PFSK-1 (cell line): ENCODE measurements around the gene JUND.

Experiments
- FOXP2 ChIP-seq: optimal IDR thresholded peaks from 2 replicates; pipeline ENCODE3; 2011; ENCODE audit warnings: borderline replicate concordance, control low read depth, inconsistent platforms; ENCODE audit not compliant: insufficient read depth; ENCODE audit errors: extremely low read length, extremely low read depth
- POLR2AphosphoS5 ChIP-seq: IDR thresholded peaks from 2 replicates; pipeline ENCODE4 v1.6.1; 2012; ENCODE audit warnings: low read depth, mild to moderate bottlenecking, control low read depth, low read length, moderate library complexity
- REST ChIP-seq, 2 experiments: IDR thresholded peaks; 2 replicates each; pipeline versions ENCODE4 v1.6.1 to v1.8.0; 2011 to 2012; ENCODE audit warnings: low read depth in 2 of 2, low read length in 2 of 2, control low read depth in 1 of 2, inconsistent platforms in 1 of 2, mild to moderate bottlenecking in 1 of 2, moderate library complexity in 1 of 2; ENCODE audit not compliant: insufficient read depth in 1 of 2
- SIN3A ChIP-seq: IDR thresholded peaks from 2 replicates; pipeline ENCODE4 v1.6.1; 2012; ENCODE audit warnings: mild to moderate bottlenecking, low read length, moderate library complexity, borderline replicate concordance; ENCODE audit not compliant: insufficient read depth
- TAF1 ChIP-seq: IDR thresholded peaks from 2 replicates; pipeline ENCODE4 v1.6.1; 2012; ENCODE audit warnings: low read length, control low read depth, borderline replicate concordance; ENCODE audit not compliant: insufficient read depth

DNA sequence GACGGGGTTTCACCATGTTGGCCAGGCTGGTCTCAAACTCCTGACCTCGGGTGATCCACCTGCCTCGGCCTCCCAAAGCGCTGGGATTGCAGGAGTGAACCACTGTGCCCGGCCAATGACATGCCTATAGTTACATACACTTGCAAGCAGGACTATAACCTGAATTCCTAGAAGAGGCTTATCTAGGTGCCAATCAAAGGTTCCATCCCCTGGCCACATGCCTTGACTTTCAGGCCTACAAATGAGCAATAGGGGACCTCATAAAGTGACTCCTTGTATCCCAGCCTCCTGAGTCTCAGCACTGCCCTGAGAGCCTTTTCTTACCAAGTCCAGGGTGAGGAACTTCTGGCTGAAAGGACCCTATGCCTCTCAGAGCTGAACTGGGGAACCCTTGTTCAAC is 45.4 kb upstream of the JUND start:
- TF ChIP-seq TAF1 (no peak), REST (IDR thresholded peaks at IDR 0.05; ENCODE audit: insufficient read depth in 1 of 2, low read depth in 2 of 2, low read length in 2 of 2) (no peak), POLR2AphosphoS5 (no peak), SIN3A (no peak), FOXP2 (no peak)
